Subcutaneous abdominal adipose tissue (tissue), 5 donors: Measurements from ENCODE around the gene DHX35.

ENCODE experiments used
- H3K27ac ChIP-seq: one replicate; pipeline ENCODE4 v1.7.0; 2013; ENCODE audit warnings: low read depth, mild to moderate bottlenecking, inconsistent platforms, low read length, moderate library complexity
- H3K27me3 ChIP-seq, 5 donors: one replicate each; pipeline ENCODE4 v1.7.0; 2013; ENCODE audit warnings: low read length in 5 of 5, inconsistent platforms in 1 of 5; ENCODE audit not compliant: control insufficient read depth in 5 of 5, insufficient read depth in 4 of 5
- H3K36me3 ChIP-seq, 5 donors: one replicate each; pipeline ENCODE4 v1.7.0; 2013; ENCODE audit warnings: low read length in 5 of 5; ENCODE audit not compliant: control insufficient read depth in 5 of 5, insufficient read depth in 5 of 5
- H3K4me1 ChIP-seq, 5 donors: one replicate each; pipeline ENCODE4 v1.7.0; 2013; ENCODE audit warnings: low read length in 5 of 5, mild to moderate bottlenecking in 3 of 5, moderate library complexity in 1 of 5; ENCODE audit not compliant: control insufficient read depth in 5 of 5, insufficient read depth in 5 of 5
- H3K4me3 ChIP-seq, 5 donors: one replicate each; pipeline ENCODE4 v1.7.0; 2013; ENCODE audit warnings: low read length in 5 of 5, low read depth in 1 of 5
- H3K9ac ChIP-seq, 5 donors: one replicate each; pipeline ENCODE4 v1.7.0; 2013; ENCODE audit warnings: low read length in 5 of 5, mild to moderate bottlenecking in 4 of 5, moderate library complexity in 3 of 5
- H3K9me3 ChIP-seq, 5 donors: one replicate each; pipeline ENCODE4 v1.7.0; 2013; ENCODE audit warnings: low read length in 5 of 5; ENCODE audit not compliant: control insufficient read depth in 5 of 5
- donor health status: healthy.
- donor health status: healthy.
- donor health status: healthy.
- donor health status: healthy.
- donor health status: healthy.

DHX35 gene, protein sequence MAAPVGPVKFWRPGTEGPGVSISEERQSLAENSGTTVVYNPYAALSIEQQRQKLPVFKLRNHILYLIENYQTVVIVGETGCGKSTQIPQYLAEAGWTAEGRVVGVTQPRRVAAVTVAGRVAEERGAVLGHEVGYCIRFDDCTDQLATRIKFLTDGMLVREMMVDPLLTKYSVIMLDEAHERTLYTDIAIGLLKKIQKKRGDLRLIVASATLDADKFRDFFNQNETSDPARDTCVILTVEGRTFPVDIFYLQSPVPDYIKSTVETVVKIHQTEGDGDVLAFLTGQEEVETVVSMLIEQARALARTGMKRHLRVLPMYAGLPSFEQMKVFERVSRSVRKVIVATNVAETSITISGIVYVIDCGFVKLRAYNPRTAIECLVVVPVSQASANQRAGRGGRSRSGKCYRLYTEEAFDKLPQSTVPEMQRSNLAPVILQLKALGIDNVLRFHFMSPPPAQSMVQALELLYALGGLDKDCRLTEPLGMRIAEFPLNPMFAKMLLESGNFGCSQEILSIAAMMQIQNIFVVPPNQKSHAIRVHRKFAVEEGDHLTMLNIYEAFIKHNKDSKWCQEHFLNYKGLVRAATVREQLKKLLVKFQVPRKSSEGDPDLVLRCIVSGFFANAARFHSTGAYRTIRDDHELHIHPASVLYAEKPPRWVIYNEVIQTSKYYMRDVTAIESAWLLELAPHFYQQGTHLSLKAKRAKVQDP

DNA sequence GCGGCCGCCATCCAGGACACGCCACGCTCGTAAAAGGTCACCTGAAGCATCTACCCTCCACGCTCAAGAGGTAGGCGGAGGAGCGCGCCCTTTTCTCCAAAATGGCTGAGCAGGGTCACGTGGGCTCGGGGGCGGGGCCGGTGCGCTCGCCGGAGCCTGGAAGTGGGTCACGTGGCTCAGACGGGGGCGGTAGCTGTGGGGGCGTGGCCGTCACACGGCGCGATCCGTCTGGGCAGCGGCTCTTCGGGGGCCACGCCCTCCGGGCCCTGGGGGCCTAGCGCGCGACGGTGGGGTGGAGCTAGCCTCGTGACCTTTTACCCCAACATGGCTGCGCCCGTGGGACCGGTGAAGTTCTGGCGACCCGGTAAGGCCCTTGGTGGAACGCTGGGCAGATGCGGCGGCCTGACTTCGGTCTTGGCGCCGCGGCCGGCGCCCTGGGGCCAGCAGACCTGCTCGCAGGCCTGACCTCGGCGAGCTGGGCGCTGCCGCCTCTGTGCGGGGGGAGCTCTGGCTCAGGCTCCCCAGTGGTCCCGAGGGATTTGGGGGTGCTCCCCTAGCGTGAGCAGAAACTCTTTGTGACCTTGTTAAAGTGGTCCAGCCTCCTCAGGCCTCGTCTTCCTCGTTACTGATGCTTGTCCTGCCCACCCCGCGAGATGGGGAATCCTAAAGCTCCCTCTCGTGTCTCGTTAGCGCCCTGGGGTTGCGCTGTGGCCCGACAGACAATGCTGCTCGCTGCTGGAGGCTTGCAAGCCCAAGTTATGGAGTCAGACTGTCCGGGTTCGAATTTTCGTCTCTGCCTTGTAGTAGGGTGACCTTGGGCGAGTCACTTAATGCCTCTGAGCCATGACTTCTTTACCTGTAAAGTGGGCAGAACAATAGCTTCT lies at the start of gene DHX35:
Gene DHX35, plus strand, starts transcription at position 301 of the 884 bp plus-strand sequence. Its CDS starts 24 bp downstream, at position 325.
- Histone ChIP-seq H3K4me3 (peak within 1 kb of the TSS; percentile 94 to 97 (median 96)), H3K27me3 (no peaks in the 10 kb centered on the region), H3K9ac (peak within 1 kb of the TSS; percentile 71 to 99 (median 98)), H3K9me3 (no peaks in the 10 kb centered on the region), H3K36me3 (peaks cover 0 to 7% (median 0%) of the 10 kb centered on the region in 5 donors), H3K4me1 (peaks cover 0 to 17% (median 14%) of the 10 kb centered on the region in 5 donors), H3K27ac (peak within 1 kb of the TSS; percentile 95)

DNA sequence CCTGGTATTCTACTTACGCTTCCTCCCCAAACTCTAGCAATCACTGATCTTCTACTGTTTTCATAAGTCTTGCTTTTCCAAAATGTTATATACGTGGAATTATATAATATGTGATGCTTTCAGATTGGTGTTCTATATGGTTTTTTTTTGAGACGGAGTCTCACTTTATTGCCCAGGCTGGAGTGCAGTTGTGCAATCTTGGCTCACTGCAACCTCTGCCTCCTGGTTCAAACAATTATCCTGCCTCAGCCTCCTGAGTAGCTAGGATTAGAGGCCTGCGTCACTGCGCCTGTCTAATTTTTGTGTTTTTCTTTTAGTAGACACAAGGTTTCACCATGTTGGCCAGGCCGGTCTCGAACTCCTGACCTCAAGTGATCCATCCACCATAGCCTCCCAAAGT lies 46.8 kb upstream of the DHX35 start:
- H3K27me3 ChIP-seq, result peaks cover 0 to 12% (median 8%) of the 10 kb centered on the region in 5 donors
- H3K36me3 ChIP-seq, result peaks cover 0 to 48% (median 29%) of the 10 kb centered on the region in 5 donors
- H3K9ac ChIP-seq, result no peak overlapping the region
- H3K27ac ChIP-seq, result no peak overlapping the region
- no peaks in the 10 kb centered on the region for H3K4me1 ChIP-seq
- no peaks in the 10 kb centered on the region for H3K9me3 ChIP-seq
- H3K4me3 ChIP-seq, result no peak overlapping the region

DNA sequence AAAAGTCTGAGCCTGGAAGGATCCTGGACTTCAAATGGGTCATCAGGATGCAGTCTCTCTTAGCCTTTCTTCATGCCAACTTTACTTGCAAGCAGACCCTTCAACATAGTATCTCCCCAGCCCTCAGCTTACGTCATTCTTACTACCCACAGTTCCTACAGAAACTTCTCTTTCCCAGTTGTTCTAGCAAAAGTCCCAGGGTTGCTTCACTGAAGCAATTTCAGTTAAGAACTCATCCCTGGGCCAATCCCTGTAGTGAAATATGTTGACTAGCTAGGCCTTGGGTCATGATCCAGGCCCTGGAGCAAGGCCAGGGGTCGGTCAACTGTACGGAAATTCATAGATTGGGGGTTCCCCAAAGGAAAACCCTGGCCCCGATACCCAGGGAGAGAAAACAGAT lies 44.5 kb upstream of the DHX35 start:
- Histone ChIP-seq H3K9me3 (no peaks in the 10 kb centered on the region), H3K4me3 (no peak overlapping the region), H3K27ac (no peak overlapping the region), H3K36me3 (peaks cover 0 to 64% (median 32%) of the 10 kb centered on the region in 5 donors), H3K9ac (no peak overlapping the region), H3K4me1 (no peaks in the 10 kb centered on the region), H3K27me3 (peaks cover 3 to 16% (median 12%) of the 10 kb centered on the region in 5 donors)

DNA sequence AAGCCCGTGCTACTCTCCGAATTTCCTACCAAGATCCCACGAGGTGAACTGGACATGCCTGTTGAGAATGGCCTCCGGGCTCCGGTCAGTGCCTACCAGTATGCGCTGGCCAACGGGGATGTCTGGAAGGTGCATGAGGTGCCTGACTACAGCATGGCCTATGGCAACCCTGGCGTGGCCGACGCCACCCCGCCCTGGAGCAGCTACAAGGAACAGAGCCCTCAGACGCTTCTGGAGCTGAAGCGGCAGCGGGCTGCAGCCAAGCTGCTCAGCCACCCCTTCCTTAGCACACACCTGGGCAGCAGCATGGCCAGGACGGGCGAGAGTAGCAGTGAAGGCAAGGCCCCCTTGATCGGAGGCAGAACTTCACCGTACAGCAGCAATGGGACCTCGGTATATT lies 44.0 kb upstream of the DHX35 start:
- H3K36me3 ChIP-seq, result peaks cover 0 to 64% (median 32%) of the 10 kb centered on the region in 5 donors
- H3K9me3 ChIP-seq, result no peaks in the 10 kb centered on the region
- H3K9ac ChIP-seq, result no peak overlapping the region
- H3K4me1 ChIP-seq, result no peaks in the 10 kb centered on the region
- no peak overlapping the region for H3K4me3 ChIP-seq
- no peak overlapping the region for H3K27ac ChIP-seq
- peaks cover 3 to 16% (median 12%) of the 10 kb centered on the region in 5 donors for H3K27me3 ChIP-seq

DNA sequence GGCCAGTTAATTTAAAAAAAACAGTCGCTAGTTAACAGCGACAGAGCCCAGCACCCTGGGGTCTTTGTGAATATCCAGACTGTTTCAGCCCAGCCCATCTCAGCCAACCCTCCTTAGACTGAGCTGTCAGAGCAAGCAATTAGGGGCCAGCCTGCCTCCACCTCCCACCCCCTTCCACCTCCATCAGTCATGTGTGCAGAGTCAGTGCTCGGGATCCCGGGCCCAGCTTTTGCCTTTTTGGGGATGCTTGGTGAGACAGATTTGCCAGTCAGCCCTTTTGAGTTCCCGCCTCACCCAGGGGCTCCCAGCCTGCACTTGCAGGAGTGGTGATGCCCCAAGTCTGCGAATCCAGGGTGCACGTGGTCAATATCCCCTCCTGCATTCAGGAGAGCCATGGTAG lies 42.5 kb upstream of the DHX35 start:
- Histone ChIP-seq H3K27me3 (peaks cover 0 to 15% (median 7%) of the 10 kb centered on the region in 5 donors), H3K9ac (no peak overlapping the region), H3K36me3 (peaks cover 0 to 60% (median 24%) of the 10 kb centered on the region in 5 donors), H3K27ac (no peak overlapping the region), H3K4me3 (no peak overlapping the region), H3K4me1 (no peaks in the 10 kb centered on the region), H3K9me3 (no peaks in the 10 kb centered on the region)

DNA sequence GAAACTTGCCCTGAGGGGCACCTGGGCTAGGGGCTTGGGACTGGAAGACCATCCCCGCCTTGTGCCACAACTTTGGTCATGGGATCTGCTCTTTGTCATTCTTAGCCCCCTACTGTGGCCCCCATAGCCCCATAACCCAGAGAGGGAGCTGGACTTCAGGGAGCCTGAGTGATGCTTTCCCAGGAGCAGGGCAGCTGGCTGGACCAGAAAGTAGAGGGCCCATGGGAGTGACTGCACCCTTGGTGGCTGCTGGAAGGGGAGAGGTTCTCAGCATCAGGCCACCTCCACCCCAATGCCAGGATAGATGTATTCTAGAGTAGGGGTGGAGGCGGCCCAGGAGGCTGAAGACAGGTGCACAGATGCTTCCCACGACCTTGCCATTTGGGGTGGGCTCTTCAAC lies 41.7 kb upstream of the DHX35 start:
- no peak overlapping the region for H3K27ac ChIP-seq
- H3K36me3 ChIP-seq, result peaks cover 0 to 54% (median 22%) of the 10 kb centered on the region in 5 donors
- H3K27me3 ChIP-seq, result peaks cover 0 to 15% (median 7%) of the 10 kb centered on the region in 5 donors
- H3K4me3 ChIP-seq, result no peak overlapping the region
- no peak overlapping the region for H3K9ac ChIP-seq
- H3K9me3 ChIP-seq, result no peaks in the 10 kb centered on the region
- H3K4me1 ChIP-seq, result no peaks in the 10 kb centered on the region

DNA sequence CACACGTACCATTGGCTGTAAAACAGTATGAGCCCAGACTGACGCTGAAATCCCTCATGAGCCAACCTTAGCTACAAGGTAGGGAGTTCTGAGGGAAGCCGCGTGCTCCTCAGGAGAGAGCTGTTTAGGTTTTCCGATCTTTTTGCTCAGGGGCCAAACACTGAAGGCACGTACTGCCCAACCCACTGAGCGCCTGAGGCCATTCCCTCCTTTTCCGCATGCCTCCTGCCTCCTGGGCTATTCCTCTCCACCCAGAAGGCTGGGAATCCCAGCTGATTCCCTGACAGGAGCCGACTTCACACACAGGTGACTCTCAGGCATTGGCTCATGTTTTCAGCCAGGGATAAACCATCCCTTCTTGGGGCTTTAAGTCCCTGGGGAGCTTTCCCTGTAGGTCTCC lies 41.3 kb upstream of the DHX35 start:
- no peak overlapping the region for H3K4me3 ChIP-seq
- H3K27me3 ChIP-seq, result peaks cover 0 to 15% (median 7%) of the 10 kb centered on the region in 5 donors
- H3K4me1 ChIP-seq, result peaks cover 0 to 2% (median 1%) of the 10 kb centered on the region in 5 donors
- no peak overlapping the region for H3K27ac ChIP-seq
- H3K9me3 ChIP-seq, result no peaks in the 10 kb centered on the region
- H3K36me3 ChIP-seq, result peaks cover 0 to 50% (median 19%) of the 10 kb centered on the region in 5 donors
- H3K9ac ChIP-seq, result no peak overlapping the region

DNA sequence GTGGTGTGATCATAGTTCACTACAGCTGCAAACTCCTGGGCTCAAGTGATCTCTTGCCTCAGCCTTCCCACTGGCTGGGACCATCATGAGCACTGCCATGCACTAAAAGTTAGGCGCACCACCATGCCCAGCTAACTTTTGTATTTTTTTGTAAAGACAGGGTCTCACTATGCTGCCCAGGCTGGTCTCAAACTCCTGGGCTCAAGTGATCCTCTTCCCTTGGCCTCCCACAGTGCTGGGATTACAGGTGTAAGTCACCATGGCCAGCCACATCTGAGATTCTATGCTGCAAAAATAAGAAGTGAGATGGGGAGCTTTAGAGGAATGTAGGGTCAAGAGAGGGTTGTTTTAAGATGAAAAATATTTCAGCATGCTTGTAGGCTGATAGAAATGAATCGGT lies 37.4 kb upstream of the DHX35 start:
- Histone ChIP-seq H3K36me3 (peaks cover 0 to 24% (median 3%) of the 10 kb centered on the region in 5 donors), H3K4me1 (peaks cover 0 to 23% (median 13%) of the 10 kb centered on the region in 5 donors), H3K27ac (no peak overlapping the region), H3K9ac (no peak overlapping the region), H3K4me3 (no peak overlapping the region), H3K27me3 (peaks cover 0 to 21% (median 8%) of the 10 kb centered on the region in 5 donors), H3K9me3 (no peaks in the 10 kb centered on the region)

DNA sequence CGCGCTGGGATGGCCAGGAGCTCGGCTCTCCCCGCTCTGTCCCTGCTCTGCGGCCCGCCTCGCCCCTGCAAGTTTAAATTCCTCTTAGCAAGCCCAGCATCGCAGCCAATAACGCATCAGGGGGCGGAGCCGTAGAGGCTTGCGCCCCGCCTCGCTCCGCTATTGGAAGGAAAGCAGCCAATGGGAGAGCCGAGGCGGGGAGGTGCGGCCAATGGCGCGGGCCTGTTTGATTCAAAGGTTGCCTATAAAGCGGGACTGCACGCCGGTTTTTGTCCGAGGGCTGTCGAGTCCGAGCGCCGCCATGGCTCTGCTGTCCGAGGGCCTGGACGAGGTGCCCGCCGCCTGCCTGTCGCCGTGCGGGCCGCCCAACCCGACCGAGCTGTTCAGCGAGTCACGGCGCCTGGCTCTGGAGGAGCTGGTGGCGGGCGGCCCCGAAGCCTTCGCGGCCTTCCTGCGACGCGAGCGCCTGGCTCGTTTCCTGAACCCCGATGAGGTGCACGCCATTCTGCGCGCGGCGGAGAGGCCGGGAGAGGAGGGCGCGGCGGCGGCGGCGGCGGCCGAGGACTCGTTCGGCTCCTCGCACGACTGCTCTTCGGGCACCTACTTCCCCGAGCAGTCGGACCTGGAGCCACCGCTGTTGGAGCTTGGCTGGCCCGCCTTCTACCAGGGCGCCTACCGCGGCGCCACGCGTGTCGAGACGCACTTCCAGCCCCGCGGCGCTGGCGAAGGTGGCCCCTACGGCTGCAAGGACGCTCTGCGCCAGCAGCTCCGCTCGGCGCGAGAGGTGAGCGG lies 35.8 kb upstream of the DHX35 start, which contains the start of gene FAM83D:
Gene FAM83D, plus strand, starts transcription at position 276 of the 792 bp plus-strand sequence. Its CDS starts 26 bp downstream, at position 302.
- Histone ChIP-seq H3K9ac (peak within 1 kb of the TSS in 4 of 5 donors; percentile 54 to 73 (median 64)), H3K4me3 (peak within 1 kb of the TSS in 4 of 5 donors; percentile 56 to 74 (median 70)), H3K36me3 (peaks cover 0 to 9% (median 0%) of the 10 kb centered on the region in 5 donors), H3K4me1 (peaks cover 0 to 23% (median 13%) of the 10 kb centered on the region in 5 donors), H3K9me3 (no peaks in the 10 kb centered on the region), H3K27ac (no peak within 1 kb of the TSS), H3K27me3 (peaks cover 0 to 13% (median 1%) of the 10 kb centered on the region in 5 donors)
